ENCODE measurements around the gene ADAMTS13.

ADAMTS13 gene

DNA sequence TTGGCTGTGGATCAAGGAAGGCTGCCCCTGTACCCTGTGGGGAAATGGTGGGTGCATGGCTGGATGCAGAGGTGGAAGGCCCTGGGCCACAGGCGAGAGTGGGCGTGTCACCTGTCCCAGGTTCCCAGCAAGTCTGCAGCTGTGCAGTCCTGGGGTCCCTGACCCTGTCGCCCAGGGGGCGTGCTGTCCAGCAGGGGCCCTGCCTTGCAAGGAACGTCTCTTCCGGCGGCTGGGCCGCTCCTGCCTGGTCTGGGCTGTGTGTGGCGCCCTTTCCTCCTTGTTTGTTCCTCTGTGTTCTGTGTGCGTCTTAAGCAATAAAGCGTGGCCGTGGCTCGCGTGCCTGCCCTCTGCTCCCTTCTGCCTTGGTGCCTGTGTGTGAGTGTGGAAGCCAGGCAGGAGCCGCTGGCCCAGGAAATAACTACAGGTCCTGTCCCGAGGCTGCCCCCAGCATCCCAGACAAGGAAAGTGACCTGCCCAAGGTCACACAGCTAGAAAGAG lies 48.3 kb downstream of the ADAMTS13 start:
- no peak overlapping the region for H3K4me3 ChIP-seq (ENCODE audit: low read length)
- TF ChIP-seq, protein P1, sequence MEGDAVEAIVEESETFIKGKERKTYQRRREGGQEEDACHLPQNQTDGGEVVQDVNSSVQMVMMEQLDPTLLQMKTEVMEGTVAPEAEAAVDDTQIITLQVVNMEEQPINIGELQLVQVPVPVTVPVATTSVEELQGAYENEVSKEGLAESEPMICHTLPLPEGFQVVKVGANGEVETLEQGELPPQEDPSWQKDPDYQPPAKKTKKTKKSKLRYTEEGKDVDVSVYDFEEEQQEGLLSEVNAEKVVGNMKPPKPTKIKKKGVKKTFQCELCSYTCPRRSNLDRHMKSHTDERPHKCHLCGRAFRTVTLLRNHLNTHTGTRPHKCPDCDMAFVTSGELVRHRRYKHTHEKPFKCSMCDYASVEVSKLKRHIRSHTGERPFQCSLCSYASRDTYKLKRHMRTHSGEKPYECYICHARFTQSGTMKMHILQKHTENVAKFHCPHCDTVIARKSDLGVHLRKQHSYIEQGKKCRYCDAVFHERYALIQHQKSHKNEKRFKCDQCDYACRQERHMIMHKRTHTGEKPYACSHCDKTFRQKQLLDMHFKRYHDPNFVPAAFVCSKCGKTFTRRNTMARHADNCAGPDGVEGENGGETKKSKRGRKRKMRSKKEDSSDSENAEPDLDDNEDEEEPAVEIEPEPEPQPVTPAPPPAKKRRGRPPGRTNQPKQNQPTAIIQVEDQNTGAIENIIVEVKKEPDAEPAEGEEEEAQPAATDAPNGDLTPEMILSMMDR (IDR thresholded peaks at IDR 0.05; ENCODE audit: insufficient read depth, low read depth, low read length, missing control alignments) = no peak
- no peak for DNase-seq (ENCODE audit: low read depth)

DNA sequence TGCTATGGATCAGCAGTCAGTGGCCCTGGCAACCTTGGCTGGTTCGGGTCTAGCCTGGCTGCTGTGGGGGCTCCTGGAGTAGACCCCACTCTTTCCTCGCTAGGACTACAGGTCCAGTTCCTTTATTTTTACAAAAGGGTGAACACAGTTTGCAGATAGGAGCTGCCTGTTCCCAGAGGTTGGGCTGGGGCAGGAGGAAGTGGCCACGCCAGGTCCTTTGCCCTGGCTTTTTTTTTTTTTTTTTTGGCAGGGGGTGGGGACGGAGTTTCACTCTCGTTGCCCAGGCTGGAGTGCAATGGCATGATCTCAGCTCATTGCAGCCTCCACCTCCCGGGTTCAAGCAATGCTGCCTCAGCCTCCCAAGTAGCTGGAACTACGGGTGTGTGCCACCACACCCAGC lies 48.8 kb downstream of the ADAMTS13 start:
- H3K4me3 ChIP-seq (ENCODE audit: low read length) = no peak overlapping the region
- no peak for DNase-seq (ENCODE audit: low read depth)
- TF ChIP-seq, protein P1 (IDR thresholded peaks at IDR 0.05; ENCODE audit: insufficient read depth, low read depth, low read length, missing control alignments) = no peak

DNA sequence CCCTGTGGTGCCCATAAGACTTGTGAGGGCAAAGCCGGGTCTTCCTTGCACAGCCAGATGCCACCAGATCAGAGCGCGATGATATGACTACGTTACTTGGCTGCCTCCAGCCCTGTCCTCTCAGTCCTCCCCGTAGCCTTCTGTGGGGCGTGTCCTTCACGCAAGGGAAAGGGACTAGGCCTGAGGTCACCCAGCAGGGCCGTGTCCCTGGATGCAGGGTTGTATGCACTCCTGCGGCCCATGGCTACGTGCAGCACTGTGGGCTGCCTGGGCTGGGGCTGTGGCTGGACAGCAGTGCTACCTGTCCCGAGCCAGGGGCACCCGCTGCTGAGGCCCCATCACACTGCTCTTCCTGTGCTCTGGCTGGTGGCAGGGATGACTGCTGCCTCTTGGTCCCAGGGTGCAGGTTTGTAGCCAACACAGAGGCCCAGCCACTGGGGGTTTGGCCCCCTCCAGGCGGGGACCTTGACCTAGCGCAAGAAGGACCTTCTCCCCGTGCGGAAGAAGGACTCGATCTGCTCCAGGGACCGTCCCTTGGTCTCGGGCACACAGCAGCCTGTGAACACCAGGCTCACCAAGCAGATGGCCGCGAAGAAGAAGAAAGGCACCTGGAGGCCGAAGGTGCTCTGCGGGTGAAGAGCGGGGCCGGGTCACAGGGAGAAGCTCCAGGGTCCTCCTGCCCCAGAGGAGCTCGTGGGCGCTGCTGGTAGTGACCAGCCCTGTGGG lies 49.5 kb downstream of the ADAMTS13 start:
- no peak overlapping the region for H3K4me3 ChIP-seq (ENCODE audit: low read length)
- DNase-seq (ENCODE audit: low read depth) = no peak
- TF ChIP-seq, protein P1 (IDR thresholded peaks at IDR 0.05; ENCODE audit: insufficient read depth, low read depth, low read length, missing control alignments) = no peak

DNA sequence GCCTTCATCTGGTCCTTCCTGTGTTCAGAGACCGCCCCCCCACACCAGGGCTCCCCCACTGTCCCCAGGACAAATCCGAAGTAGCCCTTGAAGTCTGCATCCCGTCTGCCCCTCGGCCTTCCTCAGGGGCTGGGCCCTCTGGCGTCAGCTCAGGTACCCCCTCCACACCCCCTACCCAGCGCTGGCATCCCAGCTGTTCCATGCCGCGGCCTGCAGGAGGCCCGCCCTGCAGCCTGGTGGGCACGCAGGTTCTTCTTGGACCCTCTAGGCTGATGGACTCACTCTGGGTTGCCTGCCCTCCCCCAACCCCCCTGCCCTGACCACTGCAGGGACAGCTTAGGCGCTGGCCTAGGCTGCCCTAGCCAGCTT lies 50.1 kb downstream of the ADAMTS13 start:
- TF ChIP-seq, protein P1 (IDR thresholded peaks at IDR 0.05; ENCODE audit: insufficient read depth, low read depth, low read length, missing control alignments) = no peak
- no peak overlapping the region for H3K4me3 ChIP-seq (ENCODE audit: low read length)
- no peak for DNase-seq (ENCODE audit: low read depth)

DNA sequence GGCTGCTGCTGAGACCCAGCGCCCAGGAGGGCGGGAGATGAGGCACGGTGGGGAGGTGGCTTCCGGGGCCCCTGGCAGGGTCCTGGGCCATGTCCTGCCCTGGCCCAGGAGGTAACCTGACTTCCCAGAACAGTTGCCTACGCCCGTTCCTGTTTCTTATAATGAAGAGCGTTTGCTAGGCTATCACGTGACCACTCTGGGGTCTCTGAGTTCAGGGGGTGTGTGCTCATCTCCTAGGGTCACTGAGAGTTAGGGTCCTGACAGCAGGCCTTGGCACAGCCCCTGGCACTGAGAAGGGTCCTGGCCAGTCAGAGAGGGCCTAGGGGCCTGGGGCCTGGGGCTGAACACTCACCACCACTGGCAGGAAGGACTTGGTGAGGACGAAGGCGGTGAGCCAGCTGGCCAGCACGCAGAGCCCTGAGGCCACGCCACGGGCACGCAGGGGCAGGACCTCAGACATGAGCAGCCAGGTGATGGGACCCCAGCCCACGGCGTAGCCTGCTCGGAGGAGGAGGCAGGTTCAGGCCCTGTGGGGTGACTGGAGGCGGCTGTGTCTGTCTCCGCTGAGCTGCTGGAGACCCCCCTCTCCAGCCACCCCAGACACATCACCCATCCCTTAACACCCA lies 50.7 kb downstream of the ADAMTS13 start:
- TF ChIP-seq, protein P1 (IDR thresholded peaks at IDR 0.05; ENCODE audit: insufficient read depth, low read depth, low read length, missing control alignments) = no peak
- DNase-seq (ENCODE audit: low read depth) = no peak
- no peak overlapping the region for H3K4me3 ChIP-seq (ENCODE audit: low read length)

DNA sequence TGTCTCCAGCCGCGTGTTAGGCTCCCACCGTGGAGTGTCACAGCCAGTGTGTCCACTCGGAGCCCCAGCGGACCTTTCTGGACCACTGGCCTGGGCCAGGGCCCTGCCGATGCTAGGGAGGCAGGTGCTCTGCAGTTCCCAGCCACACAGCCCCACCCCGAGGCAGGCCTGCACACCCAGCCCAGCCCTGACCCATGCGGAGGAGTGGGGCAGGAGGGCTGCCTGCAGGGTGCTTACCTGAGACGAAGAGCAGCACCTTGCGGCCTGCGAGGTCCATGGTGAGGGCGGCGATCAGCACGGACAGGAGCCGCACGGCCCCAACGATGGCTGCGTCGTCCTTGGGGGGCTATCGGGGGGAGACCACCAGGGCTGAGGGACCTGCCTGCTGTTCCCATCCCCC lies 51.6 kb downstream of the ADAMTS13 start:
- TF ChIP-seq, protein P1 (IDR thresholded peaks at IDR 0.05; ENCODE audit: insufficient read depth, low read depth, low read length, missing control alignments) = no peak

More for the DNA sequence above, 51.6 kb downstream of the ADAMTS13 start:
- no peak overlapping the region for H3K4me3 ChIP-seq (ENCODE audit: low read length)
- no peak for DNase-seq (ENCODE audit: low read depth)

Measured in epithelial cell of esophagus (primary cell).